GM12878 (cell line): ENCODE results near the gene GNLY. TPM values are rescaled to one million over a fixed set of nuclear protein-coding genes. Genes with fewer than 3 reads are reported as not detected.

Experiments used
- ATAC-seq: fragments of 200-7000 bp; cut with Tn5 transposase; 3 replicates; pipeline ENCODE4 v1.9.1; 2020; ENCODE audit warnings: mild to moderate bottlenecking, moderate library complexity
- BruUV-seq: library from RNA; stranded (reverse); fragments of 400-500 nt; replicated peaks from 2 replicates; lab custom pipeline; 2021; lab: Mats Ljungman, UMichigan
- CTCF ChIA-PET: fragments of 300-600 bp; sonication (Branson Sonifier 250); formaldehyde crosslinking; extraction: SDS; loops from one replicate; lab custom pipeline; 2021; ENCODE audit warnings: inconsistent platforms; lab: Yijun Ruan, JAX
- POLR2A ChIA-PET: fragments of 350-600 bp; formaldehyde crosslinking; extraction: SDS; loops from one replicate; lab custom pipeline; 2021; ENCODE audit warnings: inconsistent platforms; lab: Charles Lee
- RAD21 ChIA-PET: fragments of 300-600 bp; sonication (Branson Sonifier 250); formaldehyde crosslinking; loops from one replicate; lab custom pipeline; 2023; ENCODE audit warnings: antibody characterized with exemption; ENCODE audit not compliant: unreplicated experiment; lab: Charles Lee
- SMC1A ChIA-PET: fragments of 300-600 bp; sonication (Branson Sonifier 250); formaldehyde crosslinking; loops from one replicate; lab custom pipeline; 2023; ENCODE audit not compliant: unreplicated experiment, uncharacterized antibody; lab: Charles Lee
- DNase-seq: peaks from one replicate; pipeline ENCODE4 v3.0.0-alpha.2; 2011; ENCODE audit warnings: low read depth, low spot score
- FAIRE-seq: peaks from 3 replicates; lab custom pipeline; 2011; peaks lifted over from hg19 to GRCh38; lab: Jason Lieb, UNC
- H2AFZ ChIP-seq: 2 replicates; pipeline ENCODE4 v1.6.0; 2011; ENCODE audit warnings: low read depth, low read length, control low read depth; ENCODE audit not compliant: control insufficient read depth
- H3K27ac ChIP-seq: 2 replicates; pipeline ENCODE4 v1.5.1; 2011; ENCODE audit warnings: control low read depth; ENCODE audit not compliant: control insufficient read depth, insufficient read depth
- H3K27me3 ChIP-seq, 2 experiments: replicated peaks in 1 of 2; 2 replicates each; pipeline versions ENCODE4 v1.6.0 to v1.6.1; 2011; ENCODE audit warnings: low read length in 1 of 2; ENCODE audit not compliant: control insufficient read depth in 2 of 2, insufficient read depth in 2 of 2
- H3K36me3 ChIP-seq, 2 experiments: 2 replicates each; pipeline ENCODE4 v1.5.1; 2011; ENCODE audit warnings: low read length in 1 of 2; ENCODE audit not compliant: control insufficient read depth in 2 of 2, insufficient read depth in 2 of 2
- H3K4me1 ChIP-seq: 2 replicates; pipeline ENCODE4 v1.6.1; 2011; ENCODE audit warnings: mild to moderate bottlenecking, low read length, moderate library complexity, mixed read lengths; ENCODE audit not compliant: control insufficient read depth, insufficient read depth
- H3K4me2 ChIP-seq: 2 replicates; pipeline ENCODE4 v1.6.0; 2011; ENCODE audit warnings: control low read depth; ENCODE audit not compliant: control insufficient read depth, insufficient read depth
- H3K4me3 ChIP-seq: fragments of 200-600 bp; sonication (generic); 2 replicates; pipeline ENCODE4 v1.5.1; 2016
- H3K79me2 ChIP-seq: 2 replicates; pipeline ENCODE4 v1.6.0; 2011; ENCODE audit warnings: low read length; ENCODE audit not compliant: control insufficient read depth, insufficient read depth
- H3K9ac ChIP-seq: 2 replicates; pipeline ENCODE4 v1.8.0; 2011; ENCODE audit warnings: low read length, control low read depth, mixed read lengths; ENCODE audit not compliant: control insufficient read depth, insufficient read depth
- H3K9me3 ChIP-seq: replicated peaks from 3 replicates; pipeline ENCODE4 v1.5.1; 2011; ENCODE audit warnings: mild to moderate bottlenecking, low read length; ENCODE audit not compliant: control insufficient read depth, insufficient read depth
- H4K20me1 ChIP-seq: 2 replicates; pipeline ENCODE4 v1.6.0; 2011; ENCODE audit not compliant: control insufficient read depth, insufficient read depth
- BCL11A ChIP-seq: IDR thresholded peaks from 2 replicates; pipeline ENCODE4 v1.6.1; 2011; ENCODE audit warnings: low read depth, low read length
- MEF2A ChIP-seq: IDR thresholded peaks from 2 replicates; pipeline ENCODE4 v1.6.1; 2011; ENCODE audit warnings: low read depth, mild to moderate bottlenecking, low read length, moderate library complexity; ENCODE audit not compliant: insufficient read depth
- MXI1 ChIP-seq: fragments of 150-350 bp; IDR thresholded peaks from 2 replicates; pipeline ENCODE4 v1.6.1; 2011; ENCODE audit warnings: low read depth, mild to moderate bottlenecking, inconsistent platforms, low read length, improper control_type of control experiment
- NR2F1 ChIP-seq: fragments of 450-650 bp; conservative IDR thresholded peaks from 2 replicates; pipeline ENCODE4 v1.6.1; 2017; ENCODE audit warnings: mild to moderate bottlenecking
- POU2F2 ChIP-seq: IDR thresholded peaks from 3 replicates; pipeline ENCODE4 v1.6.1; 2011; ENCODE audit warnings: low read depth, mild to moderate bottlenecking, low read length, borderline replicate concordance
- SMAD5 ChIP-seq: IDR thresholded peaks from 2 replicates; pipeline ENCODE4 v1.6.1; 2016; ENCODE audit warnings: antibody characterized with exemption, low read depth
- ZBTB11 ChIP-seq: fragments of 450-650 bp; formaldehyde crosslinking; IDR thresholded peaks from 2 replicates; pipeline ENCODE4 v1.5.0; 2022; ENCODE audit warnings: mild to moderate bottlenecking, missing genetic modification characterization
- ZNF384 ChIP-seq: IDR thresholded peaks from 2 replicates; pipeline ENCODE4 v1.6.1; 2012; ENCODE audit warnings: low read depth, mild to moderate bottlenecking, low read length, improper control_type of control experiment, borderline replicate concordance
- WGBS: methylation state at CpG from one replicate; pipeline ENCODE4 v1.1.6; 2016; ENCODE audit warnings: low lambda C conversion rate; ENCODE audit not compliant: insufficient replicate concordance, insufficient coverage; ENCODE audit errors: missing lambda C conversion rate; 5-methylcytosine and 5-hydroxymethylcytosine counted together
- in situ Hi-C: fragments of 300-500 bp; cut with MboI; formaldehyde crosslinking; loops from 9 replicates; pipeline ENCODE4 v1.14.3; 2018; ENCODE audit warnings: mixed read lengths
- intact Hi-C: fragments of 100-400 bp; cut with micrococcal nuclease; formaldehyde crosslinking; loops from one replicate; pipeline ENCODE4 v1.14.2; 2022; ENCODE audit not compliant: unreplicated experiment
- polyA plus RNA-seq, 11 experiments: library from polyadenylated mRNA; depleted of rRNA in 4 of 11; unstranded in 6 of 11; stranded (reverse) in 5 of 11; fragments of >200 nt; fragmentation: Nextera tagmentation in 4 of 11; fragmentation: Illumina TruSeq in 1 of 11; extraction: Ambion mirVana in 4 of 11; extraction: Trizol in 1 of 11; gene quantifications; 1 replicate in 1 of 11; 2 replicates in 10 of 11; pipeline versions ENCODE4 v1.2.1 to v1.2.3, GENCODE V29; 2011 to 2016; ENCODE audit warnings: inconsistent platforms in 2 of 11, missing spikeins in 2 of 11, low read depth in 1 of 11
- total RNA-seq, 4 experiments: library from RNA; depleted of rRNA in 3 of 4; stranded (reverse); fragments of >200 nt in 3 of 4; fragmentation: Illumina TruSeq in 1 of 4; extraction: Trizol in 1 of 4; gene quantifications; 2 replicates each; pipeline versions ENCODE4 v1.2.1 to v1.2.3, GENCODE V29; 2013 to 2021

Gene GNLY
- total and polyA plus RNA-seq, 10 of the 15 experiments (the other 5 are each of a cell fraction or from before 2014, with no cell fraction given): 0.18 to 0.42 TPM; not detected in 8

GRCh38 chr2:85681372-85681763, 12.8 kb upstream of the GNLY start:
- SMC1A ChIA-PET: interaction anchor here (0.8 to 5.1 kb wide), 3 partner anchors 26 to 131 kb away, joined by 3 to 75 read pairs (median 4); no protein-coding TSS in a partner anchor
- no peak overlapping the region for H2AFZ ChIP-seq
- H3K79me2 ChIP-seq: no peaks in the 10 kb centered on the region
- H3K4me1 ChIP-seq: no peaks in the 10 kb centered on the region; the same call in 1 of the 2 replicates
- ATAC-seq: no peak
- no TSS peak for BruUV-seq
- H3K36me3 ChIP-seq: no peaks in the 10 kb centered on the region
- intact Hi-C loops: no loop called here
- no peaks in the 10 kb centered on the region for H4K20me1 ChIP-seq
- CTCF ChIA-PET: interaction anchor here (2.7 to 9.3 kb wide), 3 partner anchors 26 to 44 kb away, joined by 12 to 194 read pairs (median 14); no protein-coding TSS in a partner anchor
- H3K4me3 ChIP-seq: no peak overlapping the region
- RAD21 ChIA-PET: interaction anchor here (1.6 to 8.3 kb wide), 3 partner anchors 25 to 132 kb away, joined by 8 to 94 read pairs (median 8); no protein-coding TSS in a partner anchor
- no peak for TF ChIP-seq POU2F2
- no peak for TF ChIP-seq SMAD5
- no peak for TF ChIP-seq ZBTB11 (CRISPR knock-in tag)
- no peak for TF ChIP-seq MXI1
- TF ChIP-seq MEF2A: no peak
- no peak for TF ChIP-seq BCL11A
- no peak for TF ChIP-seq NR2F1
- TF ChIP-seq ZNF384: no peak
- H3K27ac ChIP-seq: no peak overlapping the region
- FAIRE-seq: no peak
- H3K4me2 ChIP-seq: no peak overlapping the region
- no peak overlapping the region for H3K9ac ChIP-seq
- 22% methylated on average over 5 of the region's 5 CpGs for WGBS
- no peaks in the 10 kb centered on the region for H3K27me3 ChIP-seq
- in situ Hi-C loops: no loop called here
- H3K9me3 ChIP-seq: no peaks in the 10 kb centered on the region
- POLR2A ChIA-PET: no interaction called here
- no peak for DNase-seq
